ENCODE measurements around the gene CRYGD.
"Not testable (repeated sequence)": the region's sequence is repeated elsewhere in the genome, so short reads cannot be mapped to it uniquely, and the experiment has no call there.

The CRYGD gene

GRCh38 chr2:208124013-208124715 is at the start of gene CRYGD:
Gene CRYGD, minus strand, starts transcription at chr2:208124524. Its CDS starts 51 bp downstream, at chr2:208124473.
- H3K4me3 ChIP-seq (ENCODE audit: low read length) = peak within 1 kb of the TSS; percentile 38
- not testable (repeated sequence) for DNase-seq (ENCODE audit: low read depth)

- H3K4me3 ChIP-seq (ENCODE audit: low read length) = no peak overlapping the region
- no peak for TF ChIP-seq CTCF (conservative IDR thresholded peaks at IDR 0.05; ENCODE audit: low read depth, low read length)
Measured at GRCh38 chr2:208172125-208172524, 47.8 kb upstream of the CRYGD start.

DNA sequence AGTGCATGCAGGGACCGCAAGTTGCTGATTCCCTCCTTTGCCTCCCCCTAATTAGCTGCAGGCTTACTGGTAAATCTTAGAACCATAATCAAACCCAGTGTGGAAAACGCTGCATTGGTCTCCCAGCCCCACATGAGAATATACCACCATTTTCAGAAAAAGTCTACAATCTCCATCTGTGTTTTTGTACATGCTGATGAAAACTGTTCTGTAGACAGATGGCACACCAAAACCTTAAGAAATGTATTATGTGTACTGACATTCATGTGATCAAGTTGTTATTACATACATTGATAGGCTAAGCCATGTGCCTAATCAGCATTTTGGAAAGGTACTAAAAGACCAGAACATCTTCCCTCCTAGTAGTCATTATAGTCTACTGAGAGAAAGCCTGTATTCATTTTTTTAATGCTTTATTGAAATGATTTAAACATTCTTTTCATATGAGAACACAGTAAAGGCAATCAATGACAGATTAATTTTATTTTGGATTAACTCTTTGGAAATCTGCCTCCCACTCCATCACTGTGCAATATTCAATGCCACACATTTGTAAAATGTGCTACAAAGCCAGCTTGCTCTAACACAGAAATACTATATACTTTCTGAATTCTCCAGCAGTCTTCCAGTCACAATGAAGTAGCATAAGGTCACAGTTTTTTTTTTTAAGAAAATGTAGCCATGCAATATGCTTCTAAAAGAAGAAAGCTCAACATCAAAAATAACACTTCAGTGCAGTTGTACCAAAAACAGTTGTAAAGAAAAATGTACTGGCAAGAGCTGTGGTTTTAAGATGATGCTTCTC is 40.8 kb upstream of the CRYGD start:
- no peak for TF ChIP-seq CTCF (conservative IDR thresholded peaks at IDR 0.05; ENCODE audit: low read depth, low read length)
- DNase-seq (ENCODE audit: low read depth) = no peak
- H3K4me3 ChIP-seq (ENCODE audit: low read length) = no peak overlapping the region

More at GRCh38 chr2:208172125-208172524, 47.8 kb upstream of the CRYGD start:
- DNase-seq (ENCODE audit: low read depth) = no peak

DNA sequence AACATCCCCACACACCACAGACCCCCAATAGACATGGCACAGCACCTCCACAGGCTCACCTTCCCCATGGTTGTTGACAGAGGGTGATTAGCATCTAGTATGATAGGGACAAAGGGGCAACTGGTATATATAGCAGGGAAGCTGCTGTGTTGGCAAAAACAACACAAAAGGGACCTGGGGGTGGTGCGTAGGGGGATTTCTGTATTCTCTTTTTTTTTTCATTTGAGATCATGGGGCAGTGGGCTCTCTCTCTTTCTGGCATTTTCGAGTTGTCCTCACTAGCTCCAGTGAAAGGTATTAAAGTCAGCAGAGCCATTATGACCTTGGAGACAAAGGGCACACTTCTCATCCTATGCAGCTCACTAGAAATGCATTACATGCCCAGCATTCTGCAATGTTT is 39.2 kb upstream of the CRYGD start, which contains the start of gene CRYGA:
Gene CRYGA, minus strand, starts transcription at position 101 of the 400 bp plus-strand sequence. Its CDS starts 33 bp downstream, at position 68.
- TF ChIP-seq CTCF (conservative IDR thresholded peaks at IDR 0.05; ENCODE audit: low read depth, low read length) = no peak
- H3K4me3 ChIP-seq (ENCODE audit: low read length) = no peak within 1 kb of the TSS
- DNase-seq (ENCODE audit: low read depth) = no peak

- no peak for DNase-seq (ENCODE audit: low read depth)
- no peak for TF ChIP-seq CTCF (conservative IDR thresholded peaks at IDR 0.05; ENCODE audit: low read depth, low read length)
- no peak overlapping the region for H3K4me3 ChIP-seq (ENCODE audit: low read length)
Measured at GRCh38 chr2:208156439-208156838, 32.1 kb upstream of the CRYGD start.

DNA sequence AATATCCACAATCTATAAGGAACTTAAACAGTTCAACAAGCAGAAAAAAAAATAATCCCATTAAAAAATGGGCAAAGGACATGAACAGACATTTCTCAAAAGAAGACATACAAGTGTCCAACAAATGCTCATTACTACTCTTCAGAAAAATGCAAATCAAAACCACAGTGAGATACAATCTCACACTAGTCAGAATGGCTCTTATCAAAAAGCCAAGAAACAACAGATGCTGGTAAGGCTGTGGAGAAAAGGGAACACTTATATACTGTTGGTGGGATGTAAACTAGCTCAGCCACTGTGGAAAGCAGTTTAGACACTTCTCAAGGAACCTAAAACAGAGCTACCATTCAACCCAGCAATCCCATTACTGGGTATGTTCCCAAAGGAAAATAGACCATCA is 28.8 kb upstream of the CRYGD start:
- DNase-seq (ENCODE audit: low read depth) = no peak
- no peak overlapping the region for H3K4me3 ChIP-seq (ENCODE audit: low read length)
- TF ChIP-seq CTCF (conservative IDR thresholded peaks at IDR 0.05; ENCODE audit: low read depth, low read length) = no peak

- DNase-seq (ENCODE audit: low read depth) = no peak
- no peak for TF ChIP-seq CTCF (conservative IDR thresholded peaks at IDR 0.05; ENCODE audit: low read depth, low read length)
- no peak overlapping the region for H3K4me3 ChIP-seq (ENCODE audit: low read length)
Measured at GRCh38 chr2:208150956-208151355, 26.6 kb upstream of the CRYGD start.

Data from retinal pigment epithelial cell (primary cell).